GM12874 (cell line): ENCODE results near the gene HSF5.

Experiments
- CTCF ChIP-seq: IDR thresholded peaks from 2 replicates; pipeline ENCODE4 v1.5.1; 2011; ENCODE audit warnings: low read depth, mild to moderate bottlenecking, control low read depth, low read length, moderate library complexity; ENCODE audit not compliant: insufficient read depth

HSF5 gene

DNA sequence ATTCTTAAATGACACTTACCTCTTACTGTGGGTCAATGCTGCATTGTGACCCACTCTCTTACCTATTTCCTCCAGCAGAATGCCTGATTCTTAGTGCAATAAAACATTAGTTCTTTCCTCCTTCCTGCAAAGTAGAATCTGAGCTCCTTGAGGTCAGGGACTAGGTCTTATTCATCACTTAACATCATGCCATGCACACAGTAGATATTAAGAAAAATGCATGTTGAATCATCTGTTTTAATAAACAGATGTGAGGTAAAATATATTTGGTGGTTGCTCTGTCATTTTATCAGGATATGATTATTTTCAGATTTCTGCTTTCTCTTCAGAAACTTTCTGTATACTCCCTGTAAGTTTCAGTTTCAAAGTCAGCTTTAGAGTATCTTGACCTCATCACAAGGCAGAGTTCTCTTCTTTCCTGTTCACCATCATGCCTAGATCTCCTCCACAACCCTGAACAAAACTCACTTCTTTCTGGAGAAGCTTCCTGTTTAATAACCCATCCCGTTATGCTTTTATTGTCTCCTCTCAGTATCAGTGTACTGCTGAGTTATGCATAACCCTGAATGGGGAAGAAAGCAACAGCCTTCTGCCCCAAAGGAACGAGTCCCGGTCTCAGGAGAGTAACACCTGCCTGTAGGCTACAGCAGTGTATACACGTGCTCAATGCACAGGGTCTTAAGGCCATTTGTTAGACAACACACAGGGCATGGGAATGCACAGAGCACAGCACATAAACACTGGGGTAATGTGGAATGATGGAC is 105.9 kb downstream of the HSF5 start:
- TF ChIP-seq CTCF: no peak

DNA sequence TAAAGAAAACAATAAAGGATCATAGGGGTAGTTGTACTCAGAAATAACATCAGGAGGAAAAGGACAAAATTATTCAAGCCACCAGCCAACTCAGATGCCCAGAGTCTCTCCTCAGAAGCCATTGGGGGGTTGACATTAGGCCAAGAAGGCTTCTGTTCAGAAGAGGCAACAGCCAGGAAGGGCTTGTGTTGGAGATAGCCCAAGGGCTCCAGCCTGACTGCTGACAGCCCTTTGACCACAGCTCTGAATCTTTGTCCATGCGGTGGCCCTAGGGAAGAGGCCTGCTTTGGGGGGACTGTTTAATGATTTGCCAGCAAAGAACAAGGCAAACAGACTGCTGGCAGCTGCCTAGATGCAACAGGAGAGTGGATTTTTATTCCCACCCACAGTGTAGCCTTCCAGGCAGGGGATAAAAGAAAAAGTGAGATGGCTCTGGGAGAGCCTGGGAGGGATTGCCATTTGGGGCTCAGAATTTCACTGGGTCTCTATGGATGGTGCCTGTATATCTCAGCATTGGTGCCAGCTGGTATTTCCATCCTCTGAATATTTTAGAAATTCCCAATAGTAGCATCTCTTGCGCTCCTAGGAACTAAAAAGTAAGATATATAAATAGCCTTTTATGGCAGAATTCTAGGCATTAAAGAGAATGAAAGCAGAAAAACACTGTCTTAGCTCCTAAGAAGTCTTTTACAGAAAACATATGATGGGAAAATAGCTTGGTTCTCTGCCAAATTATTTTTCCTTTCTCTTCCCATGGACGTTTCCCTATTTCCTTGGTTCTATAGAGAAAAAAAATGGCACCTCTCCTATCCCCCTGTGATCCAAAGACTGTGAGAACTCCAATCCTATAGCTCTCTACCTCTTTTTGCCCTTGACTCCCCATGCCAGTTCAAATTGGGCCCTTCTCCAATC is 106.8 kb downstream of the HSF5 start:
- TF ChIP-seq CTCF: no peak

DNA sequence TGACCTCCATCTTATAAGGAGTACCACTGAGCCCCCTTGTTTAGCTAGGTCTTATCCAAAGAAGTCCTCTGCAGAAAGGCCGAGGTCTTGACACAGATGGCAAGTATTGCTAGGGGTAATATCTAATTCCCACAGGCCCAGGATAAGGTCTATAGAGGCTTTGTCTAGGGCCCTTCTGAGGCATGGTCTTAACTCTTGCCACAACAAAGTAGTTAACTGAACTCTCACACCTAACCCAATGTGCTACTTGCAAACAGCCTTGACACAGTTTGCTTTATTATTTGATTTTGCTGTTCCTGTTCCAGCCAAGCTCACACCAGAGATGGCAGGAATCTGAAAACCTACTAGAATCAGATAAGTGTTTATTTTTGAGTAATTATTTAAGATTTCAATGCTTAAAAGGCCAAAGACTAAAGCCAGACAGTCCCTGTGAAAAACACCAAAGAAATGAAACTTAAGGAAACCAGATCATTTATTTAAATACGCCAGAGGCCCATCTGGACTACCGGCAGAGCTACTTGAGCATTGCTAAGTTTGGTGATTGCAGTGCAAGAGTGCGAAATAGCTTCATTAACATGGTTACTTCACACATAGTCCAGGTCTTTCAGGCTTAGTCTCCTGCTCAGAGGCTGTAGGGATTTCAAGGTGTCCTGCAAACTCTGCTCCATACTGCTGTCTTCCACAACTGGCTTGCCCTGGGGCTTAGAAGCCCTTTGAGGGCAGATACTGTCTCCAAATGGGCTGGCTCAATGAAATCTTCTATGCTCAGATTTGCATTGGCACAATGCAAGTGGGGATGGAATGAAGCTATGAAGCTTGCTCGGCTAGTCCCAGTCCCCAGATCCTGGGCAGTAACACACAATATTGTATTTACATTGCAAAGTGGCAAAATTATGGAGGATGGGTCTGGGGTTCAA is 107.7 kb downstream of the HSF5 start:
- no peak for TF ChIP-seq CTCF

GRCh38 chr17:58379511-58379824 is 108.7 kb downstream of the HSF5 start:
- TF ChIP-seq CTCF: no peak

GRCh38 chr17:58378733-58379510 is 109.3 kb downstream of the HSF5 start:
- TF ChIP-seq CTCF: no peak

DNA sequence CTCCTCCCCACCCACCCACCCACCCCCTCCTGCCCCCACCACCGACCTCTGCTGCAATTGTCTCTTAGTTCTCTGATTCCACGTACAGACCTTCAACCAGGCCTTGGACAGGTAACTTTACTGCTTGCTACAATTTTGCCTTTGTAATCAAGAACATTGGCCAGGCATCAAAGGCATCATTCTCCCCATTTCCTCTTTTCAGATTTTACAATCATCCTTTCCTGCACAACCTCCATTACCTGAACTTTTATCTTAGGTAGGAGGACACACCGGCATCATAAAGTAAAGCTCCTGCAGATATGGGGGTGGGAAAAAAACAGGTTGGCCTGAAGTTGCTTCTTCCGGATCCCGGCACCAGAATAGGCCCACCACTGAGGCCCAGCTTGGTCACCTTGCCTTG is 110.5 kb downstream of the HSF5 start:
- no peak for TF ChIP-seq CTCF
